HG03064 (cell line): Measurements from ENCODE around the gene PRRX1.

Source experiments
- ATAC-seq: cut with Tn5 transposase; IDR thresholded peaks from one replicate; pipeline ENCODE4 v1.9.1; 2021; ENCODE audit warnings: low read depth; ENCODE audit not compliant: unreplicated experiment

PRRX1 gene

GRCh38 chr1:170664093-170664827 is at the start of gene PRRX1:
Gene PRRX1, plus strand, starts transcription at chr1:170664131. Its CDS starts 88 bp downstream, at chr1:170664219.
- no peak for ATAC-seq

GRCh38 chr1:170617591-170618330 is 46.2 kb upstream of the PRRX1 start:
- no peak for ATAC-seq

- no peak for ATAC-seq
These were observed 45.5 kb upstream of the PRRX1 start for GRCh38 chr1:170618421-170618820.

GRCh38 chr1:170619241-170620028 is 44.5 kb upstream of the PRRX1 start:
- ATAC-seq = no peak

- ATAC-seq = no peak
These were observed 43.8 kb upstream of the PRRX1 start for GRCh38 chr1:170620164-170620563.

- no peak for ATAC-seq
These were observed 40.8 kb upstream of the PRRX1 start for GRCh38 chr1:170623171-170623570.

- no peak for ATAC-seq
These were observed 39.8 kb upstream of the PRRX1 start for GRCh38 chr1:170624146-170624545.

GRCh38 chr1:170630977-170631376 is 33.0 kb upstream of the PRRX1 start:
- no peak for ATAC-seq

GRCh38 chr1:170634293-170634692 is 29.6 kb upstream of the PRRX1 start:
- ATAC-seq = no peak

- ATAC-seq = no peak
These were observed 29.0 kb upstream of the PRRX1 start for GRCh38 chr1:170634824-170635410.

- no peak for ATAC-seq
These were observed 23.4 kb upstream of the PRRX1 start for GRCh38 chr1:170640581-170640980.

GRCh38 chr1:170657275-170657853 is 6.6 kb upstream of the PRRX1 start:
- ATAC-seq = no peak

- no peak for ATAC-seq
These were observed 4.4 kb upstream of the PRRX1 start for GRCh38 chr1:170659399-170660035.

GRCh38 chr1:170660281-170660713 is 3.6 kb upstream of the PRRX1 start:
- ATAC-seq = no peak

GRCh38 chr1:170660871-170661645 is 2.9 kb upstream of the PRRX1 start:
- no peak for ATAC-seq

- no peak for ATAC-seq
These were observed 2.1 kb upstream of the PRRX1 start for GRCh38 chr1:170661646-170662411.

- no peak for ATAC-seq
These were observed 1.1 kb upstream of the PRRX1 start for GRCh38 chr1:170662561-170663403.
